GM06990 (cell line): ENCODE data around the gene ADCY1.
"Not testable (repeated sequence)": the region's sequence is repeated elsewhere in the genome, so short reads cannot be mapped to it uniquely, and the experiment has no call there.

Experiments used
- DNase-seq: peaks from one replicate; pipeline ENCODE4 v3.0.0-alpha.2; 2011; ENCODE audit not compliant: insufficient read length; ENCODE audit errors: extremely low read depth
- H3K27me3 ChIP-seq: replicated peaks from 2 replicates; pipeline ENCODE4 v1.6.0; 2011; ENCODE audit warnings: low read length; ENCODE audit not compliant: control insufficient read depth, insufficient read depth
- H3K36me3 ChIP-seq: 2 replicates; pipeline ENCODE4 v1.5.1; 2011; ENCODE audit warnings: low read length; ENCODE audit not compliant: control insufficient read depth, insufficient read depth
- H3K4me3 ChIP-seq: replicated peaks from 2 replicates; pipeline ENCODE4 v1.5.1; 2011; ENCODE audit warnings: low read depth, mild to moderate bottlenecking, control low read depth, low read length
- CTCF ChIP-seq: IDR thresholded peaks from 2 replicates; pipeline ENCODE4 v1.5.1; 2011; ENCODE audit warnings: low read length, control low read depth, mild to moderate bottlenecking, inconsistent platforms; ENCODE audit not compliant: insufficient read depth, poor library complexity, severe bottlenecking

Gene ADCY1

GRCh38 chr7:45726883-45727282 is 152.7 kb downstream of the ADCY1 start:
- TF ChIP-seq CTCF = no peak
- Histone ChIP-seq H3K27me3 (no peaks in the 10 kb centered on the region), H3K4me3 (no peak overlapping the region), H3K36me3 (peaks cover 8% of the 10 kb centered on the region)
- DNase-seq = no peak

GRCh38 chr7:45731692-45732443 is 157.7 kb downstream of the ADCY1 start:
- H3K36me3 ChIP-seq, H3K4me3 ChIP-seq, H3K27me3 ChIP-seq, DNase-seq: not testable (repeated sequence)

GRCh38 chr7:45738920-45739319 is 164.8 kb downstream of the ADCY1 start:
- not testable (repeated sequence) for H3K36me3 ChIP-seq, H3K27me3 ChIP-seq, DNase-seq, H3K4me3 ChIP-seq

- H3K27me3 ChIP-seq, DNase-seq: not testable (repeated sequence)
These were observed 166.4 kb downstream of the ADCY1 start for GRCh38 chr7:45740573-45740972.

GRCh38 chr7:45748976-45749375 is 174.8 kb downstream of the ADCY1 start:
- TF ChIP-seq CTCF = peak; percentile 12
- not testable (repeated sequence) for H3K27me3 ChIP-seq, H3K36me3 ChIP-seq, H3K4me3 ChIP-seq, DNase-seq

More at GRCh38 chr7:45740573-45740972, 166.4 kb downstream of the ADCY1 start:
- H3K4me3 ChIP-seq, H3K36me3 ChIP-seq: not testable (repeated sequence)

GRCh38 chr7:45751352-45751751 is 177.2 kb downstream of the ADCY1 start:
- DNase-seq, H3K4me3 ChIP-seq, H3K36me3 ChIP-seq, H3K27me3 ChIP-seq: not testable (repeated sequence)

GRCh38 chr7:45756333-45756732 is 182.2 kb downstream of the ADCY1 start:
- not testable (repeated sequence) for H3K27me3 ChIP-seq, H3K36me3 ChIP-seq, H3K4me3 ChIP-seq, DNase-seq

GRCh38 chr7:45756757-45757156 is 182.6 kb downstream of the ADCY1 start:
- TF ChIP-seq CTCF = peak; percentile 10
- DNase-seq, H3K36me3 ChIP-seq: not testable (repeated sequence)

GRCh38 chr7:45759464-45759863 is 185.3 kb downstream of the ADCY1 start:
- DNase-seq = not testable (repeated sequence)

More at GRCh38 chr7:45756757-45757156, 182.6 kb downstream of the ADCY1 start:
- H3K27me3 ChIP-seq, H3K4me3 ChIP-seq: not testable (repeated sequence)

GRCh38 chr7:45761545-45762205 is 187.5 kb downstream of the ADCY1 start:
- H3K36me3 ChIP-seq, DNase-seq, H3K4me3 ChIP-seq, H3K27me3 ChIP-seq: not testable (repeated sequence)

More at GRCh38 chr7:45759464-45759863, 185.3 kb downstream of the ADCY1 start:
- H3K4me3 ChIP-seq, H3K27me3 ChIP-seq, H3K36me3 ChIP-seq: not testable (repeated sequence)
